Astrocyte of the hippocampus (primary cell): ENCODE data around the gene MORF4L2.
A peak's percentile ranks its signal among the peaks of the same experiment; 100 is the strongest.

Source experiments
- DNase-seq: peaks from one replicate; pipeline ENCODE4 v3.0.0; 2011; ENCODE audit warnings: low read depth, low spot score

The MORF4L2 gene

DNA sequence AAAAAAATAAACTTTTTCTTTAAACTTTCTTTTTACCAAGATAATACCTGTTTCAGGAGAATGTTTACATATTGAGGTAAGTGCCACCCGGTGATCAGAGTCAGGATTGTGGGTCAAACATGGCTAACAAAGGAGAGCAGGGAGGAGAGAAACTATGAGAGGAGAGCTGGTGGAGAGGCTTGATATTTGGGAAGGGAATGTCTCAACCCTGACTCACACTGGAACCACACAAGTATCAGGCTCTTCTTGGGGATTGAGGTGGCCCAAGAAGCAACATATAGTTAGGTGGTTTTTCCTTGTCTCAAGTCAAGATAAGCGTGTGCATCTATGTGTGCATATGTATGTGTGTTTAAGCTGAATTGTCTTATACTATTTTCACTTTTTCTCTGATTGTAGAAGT is 51.1 kb downstream of the MORF4L2 start:
- no peak for DNase-seq

DNA sequence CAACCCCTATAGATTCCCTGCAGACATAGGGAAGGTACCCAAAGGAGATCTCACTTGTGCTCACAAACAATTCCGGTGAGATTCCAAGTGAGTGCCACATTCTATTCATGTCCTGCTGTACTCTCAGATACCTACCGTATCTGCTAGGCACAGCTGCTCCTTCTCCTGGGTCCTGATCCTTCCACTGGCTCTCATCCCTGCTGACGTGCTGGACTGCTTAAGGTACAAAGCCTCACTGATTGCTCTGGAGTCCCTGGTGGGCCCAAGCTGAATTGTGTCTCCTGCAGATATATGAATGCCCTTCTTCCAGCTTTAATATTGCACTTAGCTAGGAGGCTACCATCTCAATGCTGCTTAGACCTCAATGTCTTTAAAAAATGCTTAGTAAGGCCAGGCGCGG is 55.4 kb downstream of the MORF4L2 start:
- no peak for DNase-seq

DNA sequence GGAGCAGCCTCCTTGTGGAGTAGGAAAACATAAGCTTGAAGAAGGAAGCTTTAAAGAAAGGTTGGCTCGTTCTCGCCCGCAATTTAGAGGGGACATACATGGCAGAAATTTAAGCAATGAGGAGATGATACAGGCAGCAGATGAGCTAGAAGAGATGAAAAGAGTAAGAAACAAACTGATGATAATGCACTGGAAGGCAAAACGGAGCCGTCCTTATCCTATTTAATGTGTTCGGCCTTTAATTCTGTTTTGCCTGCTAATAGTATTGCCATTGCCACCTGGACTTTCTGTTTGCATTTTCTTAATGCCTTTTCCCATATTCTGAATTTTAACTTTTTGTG is 56.4 kb downstream of the MORF4L2 start:
- DNase-seq = no peak

DNA sequence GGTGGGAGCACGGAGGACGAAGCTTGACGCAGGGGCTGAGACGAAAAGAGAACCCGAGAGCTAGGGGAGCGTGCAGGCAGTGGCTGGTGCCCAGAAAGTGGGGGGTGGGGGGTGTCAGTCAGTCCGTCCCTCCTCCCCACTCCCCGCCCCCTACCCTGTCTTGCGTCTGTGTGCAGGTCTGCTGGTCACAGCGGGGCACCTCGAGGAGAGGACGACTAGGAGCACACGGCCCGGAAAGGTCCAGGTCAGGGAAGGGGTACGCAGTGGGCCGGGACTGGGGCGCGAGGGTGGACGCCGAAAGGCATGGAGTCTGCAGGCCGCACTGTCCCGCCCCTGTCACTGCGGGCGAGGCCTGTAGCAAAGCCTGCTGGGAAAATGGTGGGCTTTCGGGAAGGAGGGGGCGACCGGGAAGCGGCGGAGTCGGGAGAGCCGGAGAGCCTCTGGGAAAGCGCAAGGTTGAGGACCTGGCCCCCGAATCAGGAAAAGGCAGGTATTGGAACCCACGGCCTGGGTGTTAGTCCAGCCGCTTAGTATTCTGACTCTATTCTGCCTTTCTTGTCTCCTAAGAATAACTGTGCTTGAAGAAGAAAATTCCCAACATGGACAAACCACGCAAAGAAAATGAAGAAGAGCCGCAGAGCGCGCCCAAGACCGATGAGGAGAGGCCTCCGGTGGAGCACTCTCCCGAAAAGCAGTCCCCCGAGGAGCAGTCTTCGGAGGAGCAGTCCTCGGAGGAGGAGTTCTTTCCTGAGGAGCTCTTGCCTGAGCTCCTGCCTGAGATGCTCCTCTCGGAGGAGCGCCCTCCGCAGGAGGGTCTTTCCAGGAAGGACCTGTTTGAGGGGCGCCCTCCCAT is 57.0 kb downstream of the MORF4L2 start:
- DNase-seq = peak; percentile 78

DNA sequence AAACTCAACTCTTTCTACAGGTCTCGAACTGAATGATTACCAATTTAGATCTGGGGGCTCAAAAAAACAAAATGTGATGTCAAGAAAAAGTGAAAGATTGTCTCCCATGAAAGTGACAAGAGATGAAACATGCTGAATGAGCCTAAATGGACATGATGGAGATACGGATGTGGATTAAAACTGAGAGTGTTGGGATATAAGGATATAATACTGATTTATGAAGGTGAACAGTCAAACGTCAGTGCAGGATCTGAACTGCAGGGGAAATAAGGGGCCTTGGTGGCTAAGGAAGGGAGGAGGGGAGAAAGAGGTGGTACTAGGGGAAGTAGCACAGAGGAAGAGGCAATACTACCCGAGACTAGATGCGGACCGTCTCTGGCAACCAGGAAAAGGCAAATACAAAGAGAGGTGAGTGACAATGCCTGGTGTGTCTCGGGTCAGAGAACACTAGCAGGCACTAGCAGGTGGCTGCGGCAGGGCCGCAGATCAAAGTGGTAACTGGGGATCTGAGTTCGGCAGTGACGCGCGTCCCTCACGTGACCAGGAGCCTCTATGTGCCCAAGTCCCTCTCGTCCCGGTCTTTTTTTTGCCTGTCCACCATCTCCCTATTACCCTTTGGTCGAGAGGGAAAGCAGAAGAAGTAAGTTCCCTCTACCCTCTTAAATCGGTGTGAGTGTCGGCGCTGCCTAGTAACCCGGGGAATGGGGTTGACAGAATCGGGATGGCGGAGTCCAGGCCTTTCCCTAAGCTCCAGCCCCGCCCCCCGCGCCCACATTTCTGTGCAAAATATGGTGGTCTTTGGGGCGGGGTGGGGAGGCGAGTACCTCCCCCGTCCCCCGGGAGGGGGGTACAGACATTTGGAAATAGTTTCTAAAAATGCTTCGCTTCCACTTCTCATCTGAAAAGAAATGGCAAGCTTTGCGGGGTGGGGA is 57.8 kb downstream of the MORF4L2 start, which contains the start of gene TCEAL1:
Gene TCEAL1, plus strand, starts transcription at position 590 of the 932 bp plus-strand sequence. CDS start 942 bp downstream, outside the sequence.
- peak; percentile 61 for DNase-seq

DNA sequence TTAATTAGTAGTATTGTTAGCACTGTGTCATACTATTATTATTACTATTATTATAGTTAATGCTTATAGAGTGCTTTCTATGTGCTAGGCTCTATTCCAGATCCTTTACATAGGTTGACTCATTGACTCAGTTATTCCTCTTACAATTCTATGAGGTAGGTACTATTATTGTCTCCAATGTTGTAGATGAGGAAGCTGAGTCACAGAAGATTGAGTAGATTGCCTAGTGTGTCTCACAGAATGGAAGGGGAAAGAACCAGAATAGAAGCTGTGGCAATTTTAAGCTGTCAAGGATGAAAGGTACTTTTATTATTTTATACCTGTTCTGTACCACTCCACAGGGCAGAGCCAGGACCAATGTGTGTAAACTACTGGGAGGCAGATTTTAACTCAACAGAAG is 59.6 kb downstream of the MORF4L2 start:
- no peak for DNase-seq
